HL-60 (cell line): ENCODE results near the gene SMIM17.

Experiments
- DNase-seq, 2 experiments: peaks; one replicate each; pipeline ENCODE4 v3.0.0-alpha.2; 2010 to 2020; ENCODE audit warnings: low read depth in 1 of 2, low spot score in 1 of 2
- H3K27ac ChIP-seq: fragments of 250-450 bp; sonication (Bioruptor Pico); replicated peaks from 2 replicates; pipeline ENCODE4 v1.5.1; 2020; ENCODE audit warnings: mild to moderate bottlenecking, moderate library complexity
- H3K27me3 ChIP-seq: fragments of 250-450 bp; sonication (Bioruptor Pico); 2 replicates; pipeline ENCODE4 v1.5.1; 2021; ENCODE audit warnings: mild to moderate bottlenecking, moderate library complexity; ENCODE audit not compliant: insufficient read depth, poor library complexity, severe bottlenecking
- H3K4me3 ChIP-seq: replicated peaks from 2 replicates; pipeline ENCODE4 v1.5.1; 2011; ENCODE audit warnings: mild to moderate bottlenecking, control low read depth, low read length; ENCODE audit not compliant: insufficient read depth
- GABPA ChIP-seq: IDR thresholded peaks from 2 replicates; pipeline ENCODE4 v1.6.1; 2012; ENCODE audit warnings: low read depth
- POLR2AphosphoS5 ChIP-seq: IDR thresholded peaks from 2 replicates; pipeline ENCODE4 v1.6.1; 2012; ENCODE audit warnings: low read depth
- SPI1 ChIP-seq: IDR thresholded peaks from 2 replicates; pipeline ENCODE4 v1.6.1; 2012; ENCODE audit warnings: low read depth, mild to moderate bottlenecking, borderline replicate concordance
- TF ChIP-seq, protein P1 (sequence below): IDR thresholded peaks from 2 replicates; pipeline ENCODE4 v1.6.1; 2012; ENCODE audit warnings: low read depth; ENCODE audit not compliant: insufficient replicate concordance
- TF ChIP-seq, protein P2 (sequence below): IDR thresholded peaks from one replicate; pipeline ENCODE4 v1.5.1; 2011; ENCODE audit warnings: low read length, control low read depth, inconsistent platforms; ENCODE audit not compliant: insufficient read depth

SMIM17 gene

DNA sequence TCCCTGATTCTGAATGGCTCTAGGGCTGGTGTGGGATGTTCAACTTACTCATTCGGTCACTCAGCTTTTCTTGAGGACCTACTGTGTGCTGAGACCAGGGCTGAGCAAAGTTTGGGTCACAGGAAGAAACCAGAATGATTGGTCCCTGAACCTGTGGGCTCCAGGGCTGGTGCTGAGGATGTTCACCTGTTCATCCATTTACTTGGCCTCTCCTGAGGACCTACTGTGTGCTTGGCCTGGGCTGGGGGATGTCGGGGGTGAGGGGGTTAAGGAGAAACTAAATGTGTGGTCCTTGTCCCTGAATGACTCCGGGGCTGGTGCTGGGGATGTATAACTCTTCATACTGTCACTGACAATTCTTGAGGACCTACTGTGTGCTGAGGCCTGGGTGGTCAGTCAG is 18.3 kb downstream of the SMIM17 start:
- Histone ChIP-seq H3K4me3 (no peak overlapping the region), H3K27me3 (no peaks in the 10 kb centered on the region), H3K27ac (no peak overlapping the region)
- TF ChIP-seq POLR2AphosphoS5 (no peak), SPI1 (no peak), GABPA (no peak)
- TF ChIP-seq, protein P1, sequence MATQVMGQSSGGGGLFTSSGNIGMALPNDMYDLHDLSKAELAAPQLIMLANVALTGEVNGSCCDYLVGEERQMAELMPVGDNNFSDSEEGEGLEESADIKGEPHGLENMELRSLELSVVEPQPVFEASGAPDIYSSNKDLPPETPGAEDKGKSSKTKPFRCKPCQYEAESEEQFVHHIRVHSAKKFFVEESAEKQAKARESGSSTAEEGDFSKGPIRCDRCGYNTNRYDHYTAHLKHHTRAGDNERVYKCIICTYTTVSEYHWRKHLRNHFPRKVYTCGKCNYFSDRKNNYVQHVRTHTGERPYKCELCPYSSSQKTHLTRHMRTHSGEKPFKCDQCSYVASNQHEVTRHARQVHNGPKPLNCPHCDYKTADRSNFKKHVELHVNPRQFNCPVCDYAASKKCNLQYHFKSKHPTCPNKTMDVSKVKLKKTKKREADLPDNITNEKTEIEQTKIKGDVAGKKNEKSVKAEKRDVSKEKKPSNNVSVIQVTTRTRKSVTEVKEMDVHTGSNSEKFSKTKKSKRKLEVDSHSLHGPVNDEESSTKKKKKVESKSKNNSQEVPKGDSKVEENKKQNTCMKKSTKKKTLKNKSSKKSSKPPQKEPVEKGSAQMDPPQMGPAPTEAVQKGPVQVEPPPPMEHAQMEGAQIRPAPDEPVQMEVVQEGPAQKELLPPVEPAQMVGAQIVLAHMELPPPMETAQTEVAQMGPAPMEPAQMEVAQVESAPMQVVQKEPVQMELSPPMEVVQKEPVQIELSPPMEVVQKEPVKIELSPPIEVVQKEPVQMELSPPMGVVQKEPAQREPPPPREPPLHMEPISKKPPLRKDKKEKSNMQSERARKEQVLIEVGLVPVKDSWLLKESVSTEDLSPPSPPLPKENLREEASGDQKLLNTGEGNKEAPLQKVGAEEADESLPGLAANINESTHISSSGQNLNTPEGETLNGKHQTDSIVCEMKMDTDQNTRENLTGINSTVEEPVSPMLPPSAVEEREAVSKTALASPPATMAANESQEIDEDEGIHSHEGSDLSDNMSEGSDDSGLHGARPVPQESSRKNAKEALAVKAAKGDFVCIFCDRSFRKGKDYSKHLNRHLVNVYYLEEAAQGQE, result no peak
- TF ChIP-seq, protein P2, sequence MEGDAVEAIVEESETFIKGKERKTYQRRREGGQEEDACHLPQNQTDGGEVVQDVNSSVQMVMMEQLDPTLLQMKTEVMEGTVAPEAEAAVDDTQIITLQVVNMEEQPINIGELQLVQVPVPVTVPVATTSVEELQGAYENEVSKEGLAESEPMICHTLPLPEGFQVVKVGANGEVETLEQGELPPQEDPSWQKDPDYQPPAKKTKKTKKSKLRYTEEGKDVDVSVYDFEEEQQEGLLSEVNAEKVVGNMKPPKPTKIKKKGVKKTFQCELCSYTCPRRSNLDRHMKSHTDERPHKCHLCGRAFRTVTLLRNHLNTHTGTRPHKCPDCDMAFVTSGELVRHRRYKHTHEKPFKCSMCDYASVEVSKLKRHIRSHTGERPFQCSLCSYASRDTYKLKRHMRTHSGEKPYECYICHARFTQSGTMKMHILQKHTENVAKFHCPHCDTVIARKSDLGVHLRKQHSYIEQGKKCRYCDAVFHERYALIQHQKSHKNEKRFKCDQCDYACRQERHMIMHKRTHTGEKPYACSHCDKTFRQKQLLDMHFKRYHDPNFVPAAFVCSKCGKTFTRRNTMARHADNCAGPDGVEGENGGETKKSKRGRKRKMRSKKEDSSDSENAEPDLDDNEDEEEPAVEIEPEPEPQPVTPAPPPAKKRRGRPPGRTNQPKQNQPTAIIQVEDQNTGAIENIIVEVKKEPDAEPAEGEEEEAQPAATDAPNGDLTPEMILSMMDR, result no peak
- DNase-seq, result no peak

DNA sequence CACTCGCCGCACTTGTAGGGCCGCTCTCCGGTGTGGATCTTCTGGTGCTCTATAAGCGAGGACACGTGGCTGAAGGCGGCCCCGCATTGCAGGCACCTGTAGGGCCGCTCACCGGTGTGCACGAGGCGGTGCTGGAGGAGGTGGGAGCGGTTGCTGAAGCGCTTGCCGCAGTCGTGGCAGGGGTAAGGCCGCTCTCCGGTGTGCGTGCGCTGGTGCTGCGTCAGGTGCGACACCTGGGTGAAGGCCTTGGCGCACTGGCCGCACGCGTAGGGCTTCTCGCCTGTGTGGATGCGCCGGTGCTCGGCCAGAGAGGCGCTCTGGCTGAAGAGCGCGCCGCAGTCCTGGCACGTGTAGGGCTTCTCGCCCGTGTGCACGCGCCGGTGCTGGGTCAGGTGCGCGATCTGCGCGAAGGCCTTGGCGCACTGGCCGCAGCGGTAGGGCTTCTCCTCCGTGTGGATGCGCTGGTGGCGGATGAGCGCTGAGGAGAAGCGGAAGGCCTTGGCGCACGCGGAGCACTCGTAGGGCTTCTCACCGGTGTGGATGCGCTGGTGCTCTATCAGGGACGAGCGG is 21.1 kb downstream of the SMIM17 start:
- no peak overlapping the region for H3K4me3 ChIP-seq
- TF ChIP-seq, protein P2, result no peak
- TF ChIP-seq POLR2AphosphoS5 (no peak), SPI1 (no peak), GABPA (no peak)
- TF ChIP-seq, protein P1, result no peak
- H3K27me3 ChIP-seq, result no peaks in the 10 kb centered on the region
- no peak overlapping the region for H3K27ac ChIP-seq
- DNase-seq, result no peak

DNA sequence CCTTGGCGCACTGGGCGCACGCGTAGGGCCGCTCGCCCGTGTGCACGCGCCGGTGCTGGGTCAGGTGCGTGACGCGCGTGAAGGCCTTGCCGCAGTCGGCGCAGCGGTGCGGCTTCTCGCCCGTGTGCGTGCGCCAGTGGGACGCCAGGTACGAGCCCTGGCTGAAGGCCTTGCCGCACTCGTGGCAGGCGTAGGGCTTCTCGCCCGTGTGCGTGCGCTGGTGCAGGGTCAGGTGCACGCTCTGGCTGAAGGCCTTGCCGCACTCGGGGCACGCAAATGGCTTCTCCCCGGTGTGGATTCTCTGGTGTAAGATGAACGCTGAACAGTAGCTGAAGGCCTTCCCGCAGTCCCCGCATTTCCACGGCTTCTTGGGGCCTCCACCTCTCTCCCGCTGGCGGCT is 21.6 kb downstream of the SMIM17 start:
- Histone ChIP-seq H3K27ac (no peak overlapping the region), H3K27me3 (no peaks in the 10 kb centered on the region), H3K4me3 (no peak overlapping the region)
- TF ChIP-seq SPI1 (no peak), POLR2AphosphoS5 (no peak), GABPA (no peak)
- TF ChIP-seq, protein P1, result no peak
- TF ChIP-seq, protein P2, result no peak
- no peak for DNase-seq
